Spleen (tissue), 7 donors: ENCODE measurements around the gene YES1.

Source experiments
- CTCF ChIP-seq, 11 experiments: fragments of 200-600 bp in 7 of 11; fragments of 450-650 bp in 4 of 11; sonication (generic) in 4 of 11; IDR thresholded peaks in 8 of 11; conservative IDR thresholded peaks in 3 of 11; 1 replicate in 7 of 11; 2 replicates in 4 of 11; pipeline versions ENCODE4 v1.4.0 to v1.8.0; 2016 to 2021; ENCODE audit warnings: antibody characterized with exemption in 11 of 11, inconsistent platforms in 4 of 11, mild to moderate bottlenecking in 1 of 11
- POLR2A ChIP-seq, 3 donors: fragments of 450-650 bp; IDR thresholded peaks; one replicate each; pipeline ENCODE4 v1.5.1; 2017; ENCODE audit warnings: antibody characterized with exemption in 3 of 3, mild to moderate bottlenecking in 1 of 3
- POLR2AphosphoS5 ChIP-seq, 3 donors: sonication (generic); formaldehyde crosslinking; IDR thresholded peaks; one replicate each; pipeline ENCODE4 v1.5.1; 2017; ENCODE audit warnings: antibody characterized with exemption in 3 of 3
- donor health status: DM: no; HTN: no; CAD: no; lungs with moderate emphysema.
- donor health status: DM: no; HTN: no; CAD: no.
- donor health status: DM: no; HTN: no; CAD: no.

GRCh38 chr18:853471-853870, 41.4 kb upstream of the YES1 start:
- TF ChIP-seq CTCF (IDR thresholded peaks at IDR 0.05 in 8 of 11, conservative IDR thresholded peaks at IDR 0.05 in 3 of 11) (no peak), POLR2A (IDR thresholded peaks at IDR 0.05) (no peak), POLR2AphosphoS5 (IDR thresholded peaks at IDR 0.05) (no peak)
